PC-3 (cell line): ENCODE results near the gene CADPS2.

Experiments used
- EZH2 ChIP-seq: fragments of 300-600 bp; sonication (generic); IDR thresholded peaks from one replicate; pipeline ENCODE4 v1.6.1; 2017; ENCODE audit warnings: antibody characterized with exemption, mild to moderate bottlenecking, low read length; ENCODE audit not compliant: unreplicated experiment
- EZH2phosphoT487 ChIP-seq: fragments of 300-600 bp; sonication (generic); IDR thresholded peaks from 2 replicates; pipeline ENCODE4 v1.6.1; 2018; ENCODE audit warnings: mild to moderate bottlenecking, antibody characterized with exemption, low read length, borderline replicate concordance
- TF ChIP-seq, protein P1 (sequence below): fragments of 300-600 bp; sonication (generic); conservative IDR thresholded peaks from 2 replicates; pipeline ENCODE4 v1.5.1; 2017; ENCODE audit warnings: antibody characterized with exemption, low read depth, mild to moderate bottlenecking, low read length

DNA sequence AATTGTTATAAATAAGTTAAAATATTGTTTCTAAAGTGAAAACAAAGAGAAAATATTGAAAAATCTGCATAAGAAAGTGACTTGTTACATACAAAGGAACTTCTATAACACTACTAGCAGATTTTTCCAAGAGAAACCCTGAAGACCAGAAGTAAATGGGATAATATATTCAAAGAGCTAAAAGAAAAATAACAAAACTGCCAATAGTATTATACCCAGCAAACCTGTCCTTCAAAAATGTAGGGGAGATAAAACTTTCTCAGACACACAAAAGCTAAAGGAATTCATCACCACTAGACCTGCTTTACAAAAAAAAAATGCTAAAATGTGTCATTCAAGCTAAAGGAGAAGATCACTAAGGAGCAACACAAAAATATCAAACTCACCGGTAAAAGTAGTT, 17.0 kb downstream of the CADPS2 start:
- TF ChIP-seq, protein P1, sequence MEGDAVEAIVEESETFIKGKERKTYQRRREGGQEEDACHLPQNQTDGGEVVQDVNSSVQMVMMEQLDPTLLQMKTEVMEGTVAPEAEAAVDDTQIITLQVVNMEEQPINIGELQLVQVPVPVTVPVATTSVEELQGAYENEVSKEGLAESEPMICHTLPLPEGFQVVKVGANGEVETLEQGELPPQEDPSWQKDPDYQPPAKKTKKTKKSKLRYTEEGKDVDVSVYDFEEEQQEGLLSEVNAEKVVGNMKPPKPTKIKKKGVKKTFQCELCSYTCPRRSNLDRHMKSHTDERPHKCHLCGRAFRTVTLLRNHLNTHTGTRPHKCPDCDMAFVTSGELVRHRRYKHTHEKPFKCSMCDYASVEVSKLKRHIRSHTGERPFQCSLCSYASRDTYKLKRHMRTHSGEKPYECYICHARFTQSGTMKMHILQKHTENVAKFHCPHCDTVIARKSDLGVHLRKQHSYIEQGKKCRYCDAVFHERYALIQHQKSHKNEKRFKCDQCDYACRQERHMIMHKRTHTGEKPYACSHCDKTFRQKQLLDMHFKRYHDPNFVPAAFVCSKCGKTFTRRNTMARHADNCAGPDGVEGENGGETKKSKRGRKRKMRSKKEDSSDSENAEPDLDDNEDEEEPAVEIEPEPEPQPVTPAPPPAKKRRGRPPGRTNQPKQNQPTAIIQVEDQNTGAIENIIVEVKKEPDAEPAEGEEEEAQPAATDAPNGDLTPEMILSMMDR = no peak
- no peak for TF ChIP-seq EZH2
- no peak for TF ChIP-seq EZH2phosphoT487
